HCT116 (cell line): Measurements from ENCODE around the gene ENTPD6. TPM values are rescaled to one million over a fixed set of nuclear protein-coding genes. Genes with fewer than 3 reads are reported as not detected.

Experiments used
- ATAC-seq: fragments of 200-7000 bp; cut with Tn5 transposase; 2 replicates; pipeline ENCODE4 v1.9.1; 2020; ENCODE audit warnings: mild to moderate bottlenecking, moderate library complexity
- BruUV-seq: library from RNA; stranded (reverse); fragments of 400-500 nt; replicated peaks from 2 replicates; lab custom pipeline; 2021; lab: Mats Ljungman, UMichigan
- CTCF ChIA-PET: fragments of 300-600 bp; sonication (Branson Sonifier 250); formaldehyde crosslinking; loops from one replicate; lab custom pipeline; 2021; ENCODE audit warnings: antibody characterized with exemption; lab: Charles Lee
- POLR2A ChIA-PET: fragments of 300-600, 350-600 bp; sonication (Branson Sonifier 250); formaldehyde crosslinking; loops from one replicate; lab custom pipeline; 2021; ENCODE audit warnings: antibody characterized with exemption; lab: Charles Lee
- RAD21 ChIA-PET, 2 experiments: fragments of 300-600 bp; sonication (Branson Sonifier 250); formaldehyde crosslinking; loops; one replicate each; lab custom pipeline; 2023; ENCODE audit warnings: low total read pairs in 2 of 2; ENCODE audit not compliant: uncharacterized antibody in 2 of 2, unreplicated experiment in 2 of 2, low non-redundant PET in 1 of 2; lab: Charles Lee
- DNase-seq: peaks from one replicate; pipeline ENCODE4 v3.0.0-alpha.2; 2010; ENCODE audit warnings: low read depth, low spot score
- H2AFZ ChIP-seq: fragments of 200-600 bp; shearing (Covaris generic), sonication (generic); 2 replicates; pipeline ENCODE4 v1.6.1; 2017; ENCODE audit warnings: low read depth, mixed run types, mixed read lengths, antibody characterized with exemption, low read length; ENCODE audit not compliant: poor library complexity, severe bottlenecking
- H3K27ac ChIP-seq: 2 replicates; pipeline ENCODE4 v1.5.1; 2012; ENCODE audit warnings: low read depth, low read length
- H3K27me3 ChIP-seq: fragments of 200-600 bp; sonication (generic); 2 replicates; pipeline ENCODE4 v1.6.1; 2016; ENCODE audit warnings: mixed run types, low read length, mixed read lengths; ENCODE audit not compliant: insufficient read depth
- H3K36me3 ChIP-seq, 2 experiments: fragments of 200-500 bp in 1 of 2; fragments of 200-600 bp in 1 of 2; sonication (Bioruptor generic) in 1 of 2; sonication (generic) in 1 of 2; 2 replicates each; pipeline versions ENCODE4 v1.5.1 to v1.6.1; 2014 to 2016; ENCODE audit warnings: low read length in 2 of 2, inconsistent platforms in 1 of 2, mixed read lengths in 1 of 2, mixed run types in 1 of 2; ENCODE audit not compliant: insufficient read depth in 2 of 2, control insufficient read depth in 1 of 2
- H3K4me1 ChIP-seq, 2 experiments: fragments of 200-600 bp in 1 of 2; sonication (generic) in 1 of 2; 2 replicates each; pipeline versions ENCODE4 v1.5.1 to v1.6.1; 2012 to 2017; ENCODE audit warnings: low read length in 2 of 2, inconsistent platforms in 1 of 2, mild to moderate bottlenecking in 1 of 2, mixed read lengths in 1 of 2, mixed run types in 1 of 2, moderate library complexity in 1 of 2; ENCODE audit not compliant: insufficient read depth in 2 of 2, control insufficient read depth in 1 of 2
- H3K4me2 ChIP-seq: fragments of 200-600 bp; sonication (generic); 2 replicates; pipeline ENCODE4 v1.6.1; 2017; ENCODE audit warnings: mixed run types, low read length, mixed read lengths
- H3K4me3 ChIP-seq, 2 experiments: fragments of 200-600 bp in 1 of 2; sonication (generic) in 1 of 2; replicated peaks in 1 of 2; 2 replicates each; pipeline ENCODE4 v1.5.1; 2011 to 2016; ENCODE audit warnings: low read length in 2 of 2, control low read depth in 1 of 2, low read depth in 1 of 2, mild to moderate bottlenecking in 1 of 2, mixed read lengths in 1 of 2, mixed run types in 1 of 2
- H3K79me2 ChIP-seq: fragments of 200-600 bp; sonication (generic); 2 replicates; pipeline ENCODE4 v1.6.1; 2017; ENCODE audit warnings: mild to moderate bottlenecking, mixed run types, low read length, moderate library complexity, mixed read lengths; ENCODE audit not compliant: insufficient read depth
- H3K9ac ChIP-seq: fragments of 200-600 bp; sonication (generic); 2 replicates; pipeline ENCODE4 v1.6.1; 2016; ENCODE audit warnings: low read length, mixed read lengths
- H3K9me2 ChIP-seq: fragments of 200-600 bp; sonication (generic), shearing (Covaris generic); 2 replicates; pipeline ENCODE4 v1.6.1; 2017; ENCODE audit warnings: mixed run types, mild to moderate bottlenecking, moderate library complexity; ENCODE audit not compliant: insufficient read depth
- H3K9me3 ChIP-seq, 2 experiments: fragments of 200-500 bp in 1 of 2; fragments of 200-600 bp in 1 of 2; sonication (Bioruptor generic) in 1 of 2; sonication (generic) in 1 of 2; 2 replicates each; pipeline ENCODE4 v1.6.1; 2014 to 2017; ENCODE audit warnings: low read length in 2 of 2, mixed read lengths in 2 of 2, inconsistent platforms in 1 of 2, low read depth in 1 of 2, mild to moderate bottlenecking in 1 of 2, mixed run types in 1 of 2, moderate library complexity in 1 of 2; ENCODE audit not compliant: control insufficient read depth in 1 of 2, insufficient read depth in 1 of 2
- H4K20me1 ChIP-seq: fragments of 200-600 bp; sonication (generic), shearing (Covaris generic); 2 replicates; pipeline ENCODE4 v1.6.1; 2017; ENCODE audit warnings: mixed run types, mild to moderate bottlenecking, moderate library complexity; ENCODE audit not compliant: insufficient read depth
- CBX3 ChIP-seq: IDR thresholded peaks from 2 replicates; pipeline ENCODE4 v1.6.1; 2012; ENCODE audit warnings: low read depth
- CEBPB ChIP-seq: IDR thresholded peaks from 2 replicates; pipeline ENCODE4 v1.6.1; 2012; ENCODE audit warnings: low read depth
- EGR1 ChIP-seq: IDR thresholded peaks from 2 replicates; pipeline ENCODE4 v1.6.1; 2012; ENCODE audit warnings: low read depth
- ELF1 ChIP-seq: IDR thresholded peaks from 2 replicates; pipeline ENCODE4 v1.6.1; 2012; ENCODE audit warnings: low read depth, borderline replicate concordance
- EZH2phosphoT487 ChIP-seq: fragments of 200-600 bp; IDR thresholded peaks from 2 replicates; pipeline ENCODE4 v1.6.1; 2018; ENCODE audit warnings: antibody characterized with exemption, borderline replicate concordance
- FOSL1 ChIP-seq: IDR thresholded peaks from 2 replicates; pipeline ENCODE4 v1.6.1; 2012; ENCODE audit warnings: low read depth
- JUND ChIP-seq: IDR thresholded peaks from 2 replicates; pipeline ENCODE4 v1.6.1; 2012
- MAX ChIP-seq: IDR thresholded peaks from 2 replicates; pipeline ENCODE4 v1.6.1; 2012
- POLR2AphosphoS5 ChIP-seq: IDR thresholded peaks from 2 replicates; pipeline ENCODE4 v1.6.1; 2011; ENCODE audit warnings: mild to moderate bottlenecking, low read depth, low read length, moderate library complexity
- RAD21 ChIP-seq: IDR thresholded peaks from 2 replicates; pipeline ENCODE4 v1.6.1; 2012; ENCODE audit warnings: low read depth, mild to moderate bottlenecking
- REST ChIP-seq: IDR thresholded peaks from 2 replicates; pipeline ENCODE4 v1.6.1; 2012; ENCODE audit warnings: low read depth
- SRF ChIP-seq: IDR thresholded peaks from 2 replicates; pipeline ENCODE4 v1.6.1; 2012; ENCODE audit warnings: low read depth
- TCF7L2 ChIP-seq: IDR thresholded peaks from 2 replicates; pipeline ENCODE4 v1.7.0; 2011; ENCODE audit warnings: borderline replicate concordance, inconsistent platforms; ENCODE audit not compliant: insufficient read depth, insufficient read length; ENCODE audit errors: extremely low read depth
- YY1 ChIP-seq: IDR thresholded peaks from 2 replicates; pipeline ENCODE4 v1.6.1; 2011; ENCODE audit warnings: low read length, low read depth, moderate library complexity, mild to moderate bottlenecking; ENCODE audit not compliant: insufficient replicate concordance; ENCODE audit errors: extremely low read depth
- ZBTB33 ChIP-seq: IDR thresholded peaks from 2 replicates; pipeline ENCODE4 v1.6.1; 2011; ENCODE audit warnings: mild to moderate bottlenecking, low read length, moderate library complexity; ENCODE audit not compliant: insufficient replicate concordance; ENCODE audit errors: extremely low read depth
- ZFX ChIP-seq: fragments of 450-650 bp; IDR thresholded peaks from 2 replicates; pipeline ENCODE4 v1.6.1; 2017
- ZNF274 ChIP-seq: fragments of 200-500 bp; sonication (Bioruptor generic); IDR thresholded peaks from 2 replicates; pipeline ENCODE4 v1.6.1; 2014; ENCODE audit warnings: mild to moderate bottlenecking, low read depth, low read length, inconsistent platforms
- intact Hi-C: fragments of 100-400 bp; cut with micrococcal nuclease; formaldehyde crosslinking; loops from 2 replicates; pipeline ENCODE4 v1.10.0; 2022
- total RNA-seq: library from RNA; stranded (reverse); gene quantifications from one replicate; pipeline ENCODE4 v1.2.1, GENCODE V29; 2021; ENCODE audit not compliant: unreplicated experiment

Gene ENTPD6
- total RNA-seq, 1 experiment from 2014 or later: 89.2 TPM

GRCh38 chr20:25242231-25242630 is 46.7 kb downstream of the ENTPD6 start:
- no peak overlapping the region for H3K27ac ChIP-seq

More at GRCh38 chr20:25242231-25242630, 46.7 kb downstream of the ENTPD6 start:
- RAD21 ChIA-PET: no interaction called here
- CTCF ChIA-PET: no interaction called here
- TF ChIP-seq MAX: no peak
- no peak for TF ChIP-seq POLR2AphosphoS5
- TF ChIP-seq EZH2phosphoT487: no peak
- TF ChIP-seq ZBTB33: no peak
- no peak for TF ChIP-seq TCF7L2
- TF ChIP-seq CBX3: no peak
- no peak for TF ChIP-seq ZFX
- no peak for TF ChIP-seq CEBPB
- TF ChIP-seq ELF1: no peak
- no peak for TF ChIP-seq FOSL1
- no peak for TF ChIP-seq RAD21
- TF ChIP-seq YY1: no peak
- TF ChIP-seq EGR1: no peak
- no peak for TF ChIP-seq REST
- no peak for TF ChIP-seq JUND
- TF ChIP-seq ZNF274: no peak
- TF ChIP-seq SRF: no peak
- intact Hi-C loops: no loop called here
- no TSS peak for BruUV-seq
- Histone ChIP-seq H3K27me3 (no peaks in the 10 kb centered on the region), H3K36me3 (no peaks in the 10 kb centered on the region), H3K79me2 (no peaks in the 10 kb centered on the region), H3K9me3 (no peaks in the 10 kb centered on the region), H2AFZ (no peak overlapping the region), H3K9ac (no peak overlapping the region), H3K4me3 (no peak overlapping the region), H3K4me2 (no peak overlapping the region), H4K20me1 (no peaks in the 10 kb centered on the region), H3K4me1 (peaks cover 24 to 37% of the 10 kb centered on the region in 2 experiments), H3K9me2 (no peaks in the 10 kb centered on the region)
- DNase-seq: no peak
- POLR2A ChIA-PET: no interaction called here
- ATAC-seq: no peak
